ENCODE measurements around the gene MYO9B.

DNA sequence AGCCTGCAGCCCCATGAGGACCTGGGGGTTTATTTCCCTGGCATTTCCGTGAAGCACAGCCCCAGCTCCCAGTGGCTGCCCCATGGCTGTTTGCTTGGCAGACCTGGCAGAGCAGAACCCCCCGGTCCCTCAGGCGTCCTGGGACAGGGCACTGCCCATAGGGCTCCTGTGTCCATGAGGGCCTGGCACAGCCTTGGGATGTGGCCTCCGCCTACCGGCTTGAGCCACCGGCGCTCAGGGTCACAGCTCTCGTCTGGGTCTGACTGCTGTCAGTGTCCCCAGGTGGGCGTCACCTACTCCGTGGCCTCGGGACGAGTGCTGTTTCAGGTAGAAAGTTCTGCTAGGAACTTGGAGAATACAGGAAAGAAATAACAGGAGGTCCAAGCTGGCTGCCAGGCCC lies 52.8 kb downstream of the MYO9B start:
- TF ChIP-seq, protein P1, sequence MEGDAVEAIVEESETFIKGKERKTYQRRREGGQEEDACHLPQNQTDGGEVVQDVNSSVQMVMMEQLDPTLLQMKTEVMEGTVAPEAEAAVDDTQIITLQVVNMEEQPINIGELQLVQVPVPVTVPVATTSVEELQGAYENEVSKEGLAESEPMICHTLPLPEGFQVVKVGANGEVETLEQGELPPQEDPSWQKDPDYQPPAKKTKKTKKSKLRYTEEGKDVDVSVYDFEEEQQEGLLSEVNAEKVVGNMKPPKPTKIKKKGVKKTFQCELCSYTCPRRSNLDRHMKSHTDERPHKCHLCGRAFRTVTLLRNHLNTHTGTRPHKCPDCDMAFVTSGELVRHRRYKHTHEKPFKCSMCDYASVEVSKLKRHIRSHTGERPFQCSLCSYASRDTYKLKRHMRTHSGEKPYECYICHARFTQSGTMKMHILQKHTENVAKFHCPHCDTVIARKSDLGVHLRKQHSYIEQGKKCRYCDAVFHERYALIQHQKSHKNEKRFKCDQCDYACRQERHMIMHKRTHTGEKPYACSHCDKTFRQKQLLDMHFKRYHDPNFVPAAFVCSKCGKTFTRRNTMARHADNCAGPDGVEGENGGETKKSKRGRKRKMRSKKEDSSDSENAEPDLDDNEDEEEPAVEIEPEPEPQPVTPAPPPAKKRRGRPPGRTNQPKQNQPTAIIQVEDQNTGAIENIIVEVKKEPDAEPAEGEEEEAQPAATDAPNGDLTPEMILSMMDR (conservative IDR thresholded peaks at IDR 0.05; ENCODE audit: low read length), result no peak
- no peak for TF ChIP-seq EZH2phosphoT487 (IDR thresholded peaks at IDR 0.05; ENCODE audit: borderline replicate concordance)
